Spleen (tissue), 11 donors: ENCODE measurements around the gene FAAP100. TPM values are rescaled to one million over a fixed set of nuclear protein-coding genes. Genes with fewer than 3 reads are reported as not detected.

ENCODE experiments used
- DNase-seq: peaks from one replicate; pipeline ENCODE4 v3.0.0-alpha.2; 2020
- H3K27ac ChIP-seq, 8 donors: fragments of 200-600 bp; sonication (generic) in 7 of 8; 1 replicate in 4 of 8; 2 replicates in 4 of 8; pipeline versions ENCODE4 v1.5.0 to v1.8.0; 2016 to 2021; ENCODE audit warnings: inconsistent platforms in 4 of 8, mild to moderate bottlenecking in 4 of 8, moderate library complexity in 1 of 8
- H3K27me3 ChIP-seq, 7 donors: fragments of 200-600 bp; sonication (generic) in 6 of 7; replicated peaks in 1 of 7; 1 replicate in 4 of 7; 2 replicates in 3 of 7; pipeline versions ENCODE4 v1.5.0 to v1.8.0; 2016 to 2021; ENCODE audit warnings: inconsistent platforms in 3 of 7, mild to moderate bottlenecking in 1 of 7
- H3K36me3 ChIP-seq, 6 donors: fragments of 200-600 bp; sonication (generic) in 5 of 6; 1 replicate in 4 of 6; 2 replicates in 2 of 6; pipeline versions ENCODE4 v1.5.0 to v1.8.0; 2016 to 2021; ENCODE audit warnings: inconsistent platforms in 2 of 6
- H3K4me1 ChIP-seq, 6 donors: fragments of 200-600 bp; sonication (generic) in 5 of 6; 1 replicate in 3 of 6; 2 replicates in 3 of 6; pipeline versions ENCODE4 v1.5.0 to v1.8.0; 2016 to 2021; ENCODE audit warnings: inconsistent platforms in 3 of 6
- H3K4me3 ChIP-seq, 8 donors: fragments of 200-600 bp; sonication (generic) in 7 of 8; 1 replicate in 4 of 8; 2 replicates in 4 of 8; pipeline versions ENCODE4 v1.5.0 to v1.8.0; 2016 to 2021; ENCODE audit warnings: inconsistent platforms in 4 of 8, mild to moderate bottlenecking in 4 of 8, moderate library complexity in 2 of 8
- H3K9me3 ChIP-seq, 8 donors: fragments of 200-600 bp; sonication (generic) in 7 of 8; 1 replicate in 4 of 8; 2 replicates in 4 of 8; pipeline versions ENCODE4 v1.5.0 to v1.8.0; 2016 to 2021; ENCODE audit warnings: inconsistent platforms in 4 of 8
- POLR2A ChIP-seq, 3 donors: fragments of 450-650 bp; IDR thresholded peaks; one replicate each; pipeline ENCODE4 v1.5.1; 2017; ENCODE audit warnings: antibody characterized with exemption in 3 of 3, mild to moderate bottlenecking in 1 of 3
- POLR2AphosphoS5 ChIP-seq, 3 donors: sonication (generic); formaldehyde crosslinking; IDR thresholded peaks; one replicate each; pipeline ENCODE4 v1.5.1; 2017; ENCODE audit warnings: antibody characterized with exemption in 3 of 3
- WGBS, 5 donors: extraction: QIAGEN DNeasy Blood & Tissue Kit in 3 of 5; methylation state at CpG; one replicate each; pipeline versions ENCODE4 v1.1.5 to v1.1.7; 2013 to 2018; 5-methylcytosine and 5-hydroxymethylcytosine counted together
- intact Hi-C: fragments of 100-400 bp; cut with DNase I; formaldehyde crosslinking; loops from one replicate; pipeline ENCODE4 v1.15.0; 2023; ENCODE audit warnings: low total_unique reads
- polyA plus RNA-seq, 3 donors: library from polyadenylated mRNA; stranded (reverse); fragments of 200-250 nt; gene quantifications; one replicate each; pipeline ENCODE4 v1.2.1, GENCODE V29; 2013
- total RNA-seq, 7 donors: library from RNA; depleted of rRNA in 3 of 7; stranded (reverse); fragments of >200 nt in 3 of 7; fragmentation: NEBNext Ultra II Directional in 4 of 7; extraction: Animal tissue kit (Norgen Biotek cat#: 25700) in 4 of 7; gene quantifications; one replicate each; pipeline versions ENCODE4 v1.1.0 to v1.2.1, GENCODE V29; 2016 to 2021
- TF ChIP-seq, protein P1 (sequence below), 11 experiments: fragments of 200-600 bp in 7 of 11; fragments of 450-650 bp in 4 of 11; sonication (generic) in 4 of 11; IDR thresholded peaks in 8 of 11; conservative IDR thresholded peaks in 3 of 11; 1 replicate in 7 of 11; 2 replicates in 4 of 11; pipeline versions ENCODE4 v1.4.0 to v1.8.0; 2016 to 2021; ENCODE audit warnings: antibody characterized with exemption in 11 of 11, inconsistent platforms in 4 of 11, mild to moderate bottlenecking in 1 of 11
- donor health status: healthy with polysubstance abuse.
- donor health status: DM: no; HTN: no; CAD: no; lungs with moderate emphysema.
- donor health status: DM: no; HTN: no; CAD: no.
- donor health status: Bipolar disorder and iron deficiency.
- donor health status: healthy.
- donor health status: DM: no; HTN: no; CAD: no.
- donor health status: DM: yes; HTN: yes; CAD: no.

Gene FAAP100
- total and polyA plus RNA-seq, 10 donors = 32.2 to 77.2 (median 50.9) TPM

DNA sequence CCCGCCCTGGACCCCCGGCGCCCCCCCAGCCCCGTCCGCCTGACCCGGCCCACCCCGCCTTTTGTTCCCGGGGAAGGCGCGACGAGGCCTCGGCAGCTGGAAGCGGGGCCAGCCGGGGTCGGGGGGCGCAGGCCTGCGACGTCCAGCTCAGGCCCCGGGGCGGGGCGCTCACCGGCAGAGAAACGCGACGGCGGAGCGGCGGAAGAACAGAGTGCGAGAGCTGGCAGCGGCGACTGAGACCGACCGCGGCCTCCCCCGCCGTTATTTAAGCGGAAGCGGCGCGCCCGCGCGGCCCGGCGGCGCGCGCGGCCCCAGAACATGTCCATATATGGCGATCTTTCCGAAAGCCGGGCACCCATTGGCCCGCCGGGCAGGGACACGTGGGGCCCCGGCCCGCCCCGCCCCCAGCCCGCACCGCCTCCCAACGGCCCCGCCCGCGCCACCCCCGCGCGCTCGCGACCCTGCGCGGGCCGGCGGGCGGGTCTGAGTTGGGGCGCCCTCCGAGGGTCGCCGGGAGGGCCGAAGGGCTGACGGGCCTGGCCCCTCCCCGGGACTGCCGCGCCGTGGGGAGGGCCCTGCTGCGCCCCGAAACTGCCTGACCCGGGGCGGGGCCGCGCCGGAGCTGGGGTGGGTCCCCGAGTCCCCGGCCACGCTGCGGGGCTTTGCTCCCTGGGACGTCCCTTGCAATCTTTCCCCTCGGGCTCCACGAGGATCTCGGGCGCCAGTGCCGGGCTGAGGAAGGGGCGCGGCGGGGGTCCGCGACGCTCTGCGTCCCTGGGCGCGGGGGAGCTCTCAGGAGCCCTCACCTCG is 39.4 kb downstream of the FAAP100 start, which contains the start of gene ACTG1:
ACTG1 (minus strand) TSS at position 238 of the 810 bp plus-strand sequence. CDS start 445 bp downstream, outside the sequence.
- Histone ChIP-seq H3K4me3 (peak within 1 kb of the TSS; percentile 86 to 99 (median 94)), H3K9me3 (no peaks in the 10 kb centered on the region), H3K36me3 (peaks cover 4 to 42% (median 35%) of the 10 kb centered on the region in 6 donors), H3K4me1 (peaks cover 32 to 85% (median 63%) of the 10 kb centered on the region in 6 donors), H3K27ac (peak within 1 kb of the TSS; percentile 91 to 100 (median 100)), H3K27me3 (no peaks in the 10 kb centered on the region)
- peak; percentile 97 for DNase-seq
- intact Hi-C loops = no loop called here
- peak; percentile 93 to 97 (median 97) for TF ChIP-seq POLR2A (IDR thresholded peaks at IDR 0.05)
- peak; percentile 99 for TF ChIP-seq POLR2AphosphoS5 (IDR thresholded peaks at IDR 0.05)
- TF ChIP-seq, protein P1, sequence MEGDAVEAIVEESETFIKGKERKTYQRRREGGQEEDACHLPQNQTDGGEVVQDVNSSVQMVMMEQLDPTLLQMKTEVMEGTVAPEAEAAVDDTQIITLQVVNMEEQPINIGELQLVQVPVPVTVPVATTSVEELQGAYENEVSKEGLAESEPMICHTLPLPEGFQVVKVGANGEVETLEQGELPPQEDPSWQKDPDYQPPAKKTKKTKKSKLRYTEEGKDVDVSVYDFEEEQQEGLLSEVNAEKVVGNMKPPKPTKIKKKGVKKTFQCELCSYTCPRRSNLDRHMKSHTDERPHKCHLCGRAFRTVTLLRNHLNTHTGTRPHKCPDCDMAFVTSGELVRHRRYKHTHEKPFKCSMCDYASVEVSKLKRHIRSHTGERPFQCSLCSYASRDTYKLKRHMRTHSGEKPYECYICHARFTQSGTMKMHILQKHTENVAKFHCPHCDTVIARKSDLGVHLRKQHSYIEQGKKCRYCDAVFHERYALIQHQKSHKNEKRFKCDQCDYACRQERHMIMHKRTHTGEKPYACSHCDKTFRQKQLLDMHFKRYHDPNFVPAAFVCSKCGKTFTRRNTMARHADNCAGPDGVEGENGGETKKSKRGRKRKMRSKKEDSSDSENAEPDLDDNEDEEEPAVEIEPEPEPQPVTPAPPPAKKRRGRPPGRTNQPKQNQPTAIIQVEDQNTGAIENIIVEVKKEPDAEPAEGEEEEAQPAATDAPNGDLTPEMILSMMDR (IDR thresholded peaks at IDR 0.05 in 8 of 11, conservative IDR thresholded peaks at IDR 0.05 in 3 of 11) = no peak
- WGBS, 5 donors = 0 to 1% (median 0%) methylated on average over 21 to 111 of the region's 111 CpGs

DNA sequence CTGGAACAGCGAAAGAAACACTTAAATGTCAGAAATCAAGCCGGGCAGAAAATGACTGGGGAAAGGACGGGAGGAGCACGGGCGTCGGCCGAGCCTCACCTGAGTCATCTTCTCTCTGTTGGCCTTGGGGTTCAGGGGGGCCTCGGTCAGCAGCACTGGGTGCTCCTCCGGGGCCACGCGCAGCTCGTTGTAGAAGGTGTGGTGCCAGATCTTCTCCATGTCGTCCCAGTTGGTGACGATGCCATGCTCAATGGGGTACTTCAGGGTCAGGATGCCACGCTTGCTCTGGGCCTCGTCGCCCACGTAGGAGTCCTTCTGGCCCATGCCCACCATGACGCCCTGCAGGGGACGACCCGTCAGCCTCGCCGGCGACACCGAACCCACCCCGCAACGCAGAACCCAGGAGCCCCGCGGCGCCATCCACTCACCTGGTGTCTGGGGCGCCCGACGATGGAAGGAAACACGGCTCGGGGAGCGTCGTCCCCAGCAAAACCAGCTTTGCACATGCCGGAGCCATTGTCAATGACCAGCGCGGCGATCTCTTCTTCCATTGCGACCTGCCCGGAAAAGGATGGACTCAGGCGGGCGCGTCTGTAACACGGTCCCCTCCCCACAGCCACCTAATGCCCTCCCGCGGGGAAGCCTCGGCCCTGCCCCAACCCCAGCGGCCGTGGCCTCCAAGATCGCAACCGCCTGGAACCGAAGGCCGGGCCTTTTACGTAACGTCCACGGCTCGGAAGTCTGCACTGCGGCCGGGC is 40.2 kb downstream of the FAAP100 start:
- intact Hi-C loops = no loop called here
- 0 to 1% (median 0%) methylated on average over 30 to 62 of the region's 62 CpGs for WGBS, 5 donors

DNA sequence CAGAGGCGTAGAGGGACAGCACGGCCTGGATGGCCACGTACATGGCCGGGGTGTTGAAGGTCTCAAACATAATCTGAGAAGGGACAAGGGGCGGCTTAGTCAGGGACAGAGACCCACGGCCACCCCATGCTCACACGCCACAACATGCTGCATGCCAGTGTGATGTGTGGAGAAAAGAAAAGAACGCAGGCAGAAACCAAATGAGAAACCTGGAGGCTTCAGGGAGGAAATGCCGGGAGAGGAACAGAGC is 40.7 kb downstream of the FAAP100 start:
- H3K36me3 ChIP-seq = peaks cover 4 to 42% (median 35%) of the 10 kb centered on the region in 6 donors
- 0 to 2% (median 1%) methylated on average over 9 of the region's 9 CpGs for WGBS, 5 donors
- no peaks in the 10 kb centered on the region for H3K9me3 ChIP-seq
- no peak for DNase-seq
- peak overlapping the region; percentile 88 to 100 (median 100) for H3K27ac ChIP-seq
- peak overlapping the region; percentile 86 to 99 (median 94) for H3K4me3 ChIP-seq
- peaks cover 23 to 73% (median 51%) of the 10 kb centered on the region in 6 donors for H3K4me1 ChIP-seq
- H3K27me3 ChIP-seq = no peaks in the 10 kb centered on the region
- TF ChIP-seq POLR2A (IDR thresholded peaks at IDR 0.05) (no peak), POLR2AphosphoS5 (IDR thresholded peaks at IDR 0.05) (no peak)
- TF ChIP-seq, protein P1 (IDR thresholded peaks at IDR 0.05 in 8 of 11, conservative IDR thresholded peaks at IDR 0.05 in 3 of 11) = no peak
- intact Hi-C loops = no loop called here

More for the DNA sequence above, 40.2 kb downstream of the FAAP100 start:
- Histone ChIP-seq H3K36me3 (peaks cover 4 to 42% (median 35%) of the 10 kb centered on the region in 6 donors), H3K4me1 (peaks cover 28 to 78% (median 56%) of the 10 kb centered on the region in 6 donors), H3K27ac (peak overlapping the region; percentile 88 to 100 (median 100)), H3K9me3 (no peaks in the 10 kb centered on the region), H3K4me3 (peak overlapping the region; percentile 86 to 99 (median 94)), H3K27me3 (no peaks in the 10 kb centered on the region)
- no peak for TF ChIP-seq POLR2AphosphoS5 (IDR thresholded peaks at IDR 0.05)
- TF ChIP-seq, protein P1 (IDR thresholded peaks at IDR 0.05 in 8 of 11, conservative IDR thresholded peaks at IDR 0.05 in 3 of 11) = no peak
- TF ChIP-seq POLR2A (IDR thresholded peaks at IDR 0.05) = no peak
- no peak for DNase-seq
